DOHH2 (cell line): ENCODE data around the gene MYNN.

Source experiments
- H3F3A ChIP-seq: fragments of 200-600 bp; sonication (generic), shearing (Covaris generic); 2 replicates; pipeline ENCODE4 v1.6.0; 2016; ENCODE audit warnings: antibody characterized with exemption, mild to moderate bottlenecking; ENCODE audit not compliant: control insufficient read depth, insufficient read depth
- H3K27ac ChIP-seq: fragments of 200-600 bp; sonication (generic); 2 replicates; pipeline ENCODE4 v1.5.1; 2014; ENCODE audit warnings: low read depth, mild to moderate bottlenecking, low read length, moderate library complexity
- H3K27me3 ChIP-seq: fragments of 200-600 bp; sonication (generic); 2 replicates; pipeline ENCODE4 v1.6.1; 2014; ENCODE audit warnings: mild to moderate bottlenecking, low read length, mixed read lengths; ENCODE audit not compliant: control insufficient read depth
- H3K36me3 ChIP-seq: fragments of 200-600 bp; sonication (generic); 2 replicates; pipeline ENCODE4 v1.6.1; 2014; ENCODE audit warnings: mild to moderate bottlenecking, low read length, moderate library complexity, mixed read lengths; ENCODE audit not compliant: control insufficient read depth
- H3K4me1 ChIP-seq: fragments of 200-600 bp; sonication (generic); 2 replicates; pipeline ENCODE4 v1.6.1; 2014; ENCODE audit warnings: mild to moderate bottlenecking, low read length, mixed read lengths; ENCODE audit not compliant: control insufficient read depth
- H3K4me2 ChIP-seq: fragments of 200-600 bp; sonication (generic); 2 replicates; pipeline ENCODE4 v1.6.0; 2014; ENCODE audit warnings: mild to moderate bottlenecking, low read length, moderate library complexity
- H3K4me3 ChIP-seq: fragments of 200-600 bp; sonication (generic); 2 replicates; pipeline ENCODE4 v1.5.1; 2014; ENCODE audit warnings: mild to moderate bottlenecking, low read length, mixed read lengths
- H3K79me2 ChIP-seq: fragments of 200-600 bp; sonication (generic); 2 replicates; pipeline ENCODE4 v1.6.1; 2014; ENCODE audit warnings: mild to moderate bottlenecking, low read length, mixed read lengths; ENCODE audit not compliant: control insufficient read depth
- H3K9me2 ChIP-seq: fragments of 200-600 bp; sonication (generic); replicated peaks from 2 replicates; pipeline ENCODE4 v1.6.1; 2014; ENCODE audit warnings: mild to moderate bottlenecking, low read length, mixed read lengths; ENCODE audit not compliant: control insufficient read depth
- H3K9me3 ChIP-seq: fragments of 200-600 bp; sonication (generic); 2 replicates; pipeline ENCODE4 v1.6.1; 2014; ENCODE audit warnings: antibody characterized with exemption, low read length, mixed read lengths; ENCODE audit not compliant: control insufficient read depth, insufficient read depth
- H4K20me1 ChIP-seq: fragments of 200-600 bp; sonication (generic); 2 replicates; pipeline ENCODE4 v1.6.0; 2014; ENCODE audit warnings: low read depth, mild to moderate bottlenecking, antibody characterized with exemption, low read length, moderate library complexity; ENCODE audit not compliant: control insufficient read depth, insufficient read depth
- CTCF ChIP-seq: fragments of 200-600 bp; sonication (generic); IDR thresholded peaks from one replicate; pipeline ENCODE4 v1.5.1; 2014; ENCODE audit warnings: antibody characterized with exemption, mild to moderate bottlenecking, low read depth, low read length; ENCODE audit not compliant: poor library complexity, severe bottlenecking
- EZH2phosphoT487 ChIP-seq: fragments of 200-600 bp; sonication (generic); IDR thresholded peaks from 2 replicates; pipeline ENCODE4 v1.6.1; 2017; ENCODE audit warnings: borderline replicate concordance, mild to moderate bottlenecking, antibody characterized with exemption, low read length, moderate library complexity, mixed read lengths

Gene MYNN

DNA sequence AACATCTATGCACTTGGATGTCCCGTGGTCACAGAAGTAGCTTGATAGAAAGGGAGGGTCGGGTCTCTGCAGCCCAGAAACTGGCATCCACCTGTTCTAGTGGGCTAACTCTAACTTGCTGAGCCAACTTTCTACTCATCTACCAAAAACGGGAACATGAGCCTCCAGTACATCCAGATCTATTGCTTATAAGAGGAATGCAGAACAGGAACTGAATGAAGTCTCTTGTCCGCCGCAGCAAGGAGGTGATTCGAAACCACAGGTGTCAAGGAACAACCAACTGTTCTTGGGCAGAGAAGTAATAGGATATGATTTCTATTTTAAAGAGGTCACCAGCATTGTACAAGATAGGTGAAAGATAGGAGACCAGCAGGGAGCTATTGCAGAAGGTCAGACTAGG lies 26.3 kb upstream of the MYNN start:
- peaks cover 40% of the 10 kb centered on the region for H3K27me3 ChIP-seq
- no peak overlapping the region for H3K27ac ChIP-seq
- TF ChIP-seq EZH2phosphoT487 (no peak), CTCF (no peak)
- no peaks in the 10 kb centered on the region for H3K9me2 ChIP-seq
- no peaks in the 10 kb centered on the region for H4K20me1 ChIP-seq
- H3K79me2 ChIP-seq = no peaks in the 10 kb centered on the region
- H3K4me1 ChIP-seq = peaks cover 7% of the 10 kb centered on the region
- no peaks in the 10 kb centered on the region for H3K9me3 ChIP-seq
- H3F3A ChIP-seq = no peaks in the 10 kb centered on the region
- H3K4me2 ChIP-seq = no peak overlapping the region
- no peak overlapping the region for H3K4me3 ChIP-seq
- no peaks in the 10 kb centered on the region for H3K36me3 ChIP-seq

DNA sequence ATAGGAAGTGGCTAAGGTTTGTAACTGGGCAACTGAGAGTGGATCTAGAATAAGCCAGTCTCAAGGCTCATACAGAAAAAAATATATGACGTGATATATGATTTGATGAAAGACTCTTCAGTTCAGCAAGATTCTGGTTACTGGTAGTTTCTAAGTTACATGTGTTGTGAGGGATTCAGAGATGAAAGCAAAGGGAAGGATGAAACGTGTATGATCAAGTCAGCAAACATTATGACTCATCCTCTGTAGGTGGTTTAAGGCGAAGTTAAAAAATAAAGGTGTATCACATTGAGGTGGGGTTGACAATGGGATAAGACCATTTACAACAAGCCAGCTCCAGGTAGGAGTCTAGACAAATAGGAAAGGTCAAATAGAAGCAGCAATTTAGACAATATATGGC lies 24.5 kb upstream of the MYNN start:
- H3K27me3 ChIP-seq = peaks cover 37% of the 10 kb centered on the region
- H3K36me3 ChIP-seq = no peaks in the 10 kb centered on the region

GRCh38 chr3:169750665-169751064 lies 22.5 kb upstream of the MYNN start:
- H3F3A ChIP-seq = no peaks in the 10 kb centered on the region
- H3K36me3 ChIP-seq = no peaks in the 10 kb centered on the region
- peaks cover 7% of the 10 kb centered on the region for H3K4me1 ChIP-seq
- no peaks in the 10 kb centered on the region for H4K20me1 ChIP-seq
- no peak for TF ChIP-seq CTCF
- TF ChIP-seq EZH2phosphoT487 = no peak
- H3K9me2 ChIP-seq = no peaks in the 10 kb centered on the region
- H3K9me3 ChIP-seq = no peaks in the 10 kb centered on the region
- H3K79me2 ChIP-seq = no peaks in the 10 kb centered on the region
- no peak overlapping the region for H3K4me3 ChIP-seq
- H3K4me2 ChIP-seq = no peak overlapping the region
- H3K27me3 ChIP-seq = peaks cover 26% of the 10 kb centered on the region
- H3K27ac ChIP-seq = no peak overlapping the region

More for the DNA sequence above, 24.5 kb upstream of the MYNN start:
- Histone ChIP-seq H3F3A (no peaks in the 10 kb centered on the region), H3K4me3 (no peak overlapping the region), H3K9me3 (no peaks in the 10 kb centered on the region), H3K27ac (no peak overlapping the region), H4K20me1 (no peaks in the 10 kb centered on the region), H3K79me2 (no peaks in the 10 kb centered on the region), H3K4me1 (peaks cover 7% of the 10 kb centered on the region), H3K9me2 (no peaks in the 10 kb centered on the region), H3K4me2 (no peak overlapping the region)
- no peak for TF ChIP-seq CTCF

DNA sequence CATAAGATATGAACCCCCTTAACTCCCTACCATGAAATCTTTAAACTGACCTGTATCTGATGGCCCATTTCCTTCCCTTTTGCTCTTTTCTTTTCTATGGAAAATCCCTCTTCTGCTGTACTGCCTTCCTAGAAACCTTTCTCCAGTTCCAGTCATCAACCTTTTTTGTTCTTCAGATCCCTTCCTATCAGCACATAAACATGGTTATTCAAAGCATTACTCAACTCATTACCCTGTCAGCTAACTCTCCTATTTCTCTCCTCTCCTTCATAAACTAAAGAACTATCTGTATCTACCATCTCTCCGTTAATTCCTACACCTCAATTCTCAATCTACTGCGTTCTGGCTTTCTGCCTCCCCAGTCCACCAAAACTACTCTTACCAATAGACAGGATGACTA lies 21.3 kb upstream of the MYNN start:
- Histone ChIP-seq H4K20me1 (no peaks in the 10 kb centered on the region), H3K36me3 (no peaks in the 10 kb centered on the region), H3K4me1 (peaks cover 7% of the 10 kb centered on the region), H3F3A (no peaks in the 10 kb centered on the region), H3K4me3 (no peak overlapping the region), H3K27ac (no peak overlapping the region), H3K4me2 (no peak overlapping the region), H3K79me2 (no peaks in the 10 kb centered on the region), H3K27me3 (peaks cover 22% of the 10 kb centered on the region), H3K9me3 (no peaks in the 10 kb centered on the region), H3K9me2 (no peaks in the 10 kb centered on the region)
- TF ChIP-seq CTCF (no peak), EZH2phosphoT487 (no peak)
